GM10266 (cell line): ENCODE data around the gene BNIP2.

Source experiments
- DNase-seq: peaks from one replicate; pipeline ENCODE4 v3.0.0; 2012; ENCODE audit errors: extremely low spot score
- TF ChIP-seq, protein P1 (sequence below): IDR thresholded peaks from 2 replicates; pipeline ENCODE4 v1.5.1; 2012; ENCODE audit warnings: mild to moderate bottlenecking, low read depth; ENCODE audit not compliant: control insufficient read depth, insufficient read depth; ENCODE audit errors: missing control alignments

Gene BNIP2

DNA sequence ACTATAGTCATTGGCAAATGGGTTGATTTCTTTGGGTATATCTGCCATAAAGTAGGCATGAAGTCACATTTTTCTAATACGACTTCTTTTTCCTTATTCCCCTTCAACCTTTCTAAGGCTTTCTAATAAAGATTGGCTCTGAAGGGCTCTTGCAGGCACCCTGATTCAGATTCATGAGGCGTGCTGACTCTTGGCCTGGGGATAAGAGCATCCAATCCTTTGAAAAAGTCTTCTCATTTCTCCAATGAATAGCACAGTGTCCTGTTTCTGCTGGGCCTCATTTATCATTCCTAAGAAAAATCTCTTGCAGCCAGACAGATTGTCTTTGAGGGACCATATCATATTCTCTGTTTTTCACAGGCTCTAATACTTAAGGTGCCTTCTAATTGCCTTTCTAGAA is 32.3 kb upstream of the BNIP2 start:
- TF ChIP-seq, protein P1, sequence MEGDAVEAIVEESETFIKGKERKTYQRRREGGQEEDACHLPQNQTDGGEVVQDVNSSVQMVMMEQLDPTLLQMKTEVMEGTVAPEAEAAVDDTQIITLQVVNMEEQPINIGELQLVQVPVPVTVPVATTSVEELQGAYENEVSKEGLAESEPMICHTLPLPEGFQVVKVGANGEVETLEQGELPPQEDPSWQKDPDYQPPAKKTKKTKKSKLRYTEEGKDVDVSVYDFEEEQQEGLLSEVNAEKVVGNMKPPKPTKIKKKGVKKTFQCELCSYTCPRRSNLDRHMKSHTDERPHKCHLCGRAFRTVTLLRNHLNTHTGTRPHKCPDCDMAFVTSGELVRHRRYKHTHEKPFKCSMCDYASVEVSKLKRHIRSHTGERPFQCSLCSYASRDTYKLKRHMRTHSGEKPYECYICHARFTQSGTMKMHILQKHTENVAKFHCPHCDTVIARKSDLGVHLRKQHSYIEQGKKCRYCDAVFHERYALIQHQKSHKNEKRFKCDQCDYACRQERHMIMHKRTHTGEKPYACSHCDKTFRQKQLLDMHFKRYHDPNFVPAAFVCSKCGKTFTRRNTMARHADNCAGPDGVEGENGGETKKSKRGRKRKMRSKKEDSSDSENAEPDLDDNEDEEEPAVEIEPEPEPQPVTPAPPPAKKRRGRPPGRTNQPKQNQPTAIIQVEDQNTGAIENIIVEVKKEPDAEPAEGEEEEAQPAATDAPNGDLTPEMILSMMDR: no peak
- DNase-seq: no peak

DNA sequence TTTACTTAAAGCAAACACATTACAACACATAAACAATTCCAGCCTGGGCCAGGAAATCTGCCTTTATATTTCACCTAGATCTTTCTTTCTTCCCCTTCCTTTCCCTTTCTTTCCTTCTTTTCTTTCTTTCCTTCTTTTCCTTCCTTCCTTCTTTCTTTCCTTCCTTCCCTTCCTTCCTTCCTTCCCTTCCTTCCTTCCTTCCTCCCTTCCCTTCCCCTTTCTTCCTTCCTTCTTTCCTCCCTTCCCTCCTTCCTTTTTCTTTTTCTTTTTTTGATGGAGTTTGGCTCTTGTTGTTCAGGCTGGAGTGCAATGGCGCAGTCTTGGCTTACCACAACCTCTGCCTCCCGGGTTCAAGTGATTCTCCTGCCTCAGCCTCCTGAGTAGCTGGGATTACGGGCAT is 24.1 kb upstream of the BNIP2 start:
- DNase-seq: no peak
- TF ChIP-seq, protein P1: no peak

DNA sequence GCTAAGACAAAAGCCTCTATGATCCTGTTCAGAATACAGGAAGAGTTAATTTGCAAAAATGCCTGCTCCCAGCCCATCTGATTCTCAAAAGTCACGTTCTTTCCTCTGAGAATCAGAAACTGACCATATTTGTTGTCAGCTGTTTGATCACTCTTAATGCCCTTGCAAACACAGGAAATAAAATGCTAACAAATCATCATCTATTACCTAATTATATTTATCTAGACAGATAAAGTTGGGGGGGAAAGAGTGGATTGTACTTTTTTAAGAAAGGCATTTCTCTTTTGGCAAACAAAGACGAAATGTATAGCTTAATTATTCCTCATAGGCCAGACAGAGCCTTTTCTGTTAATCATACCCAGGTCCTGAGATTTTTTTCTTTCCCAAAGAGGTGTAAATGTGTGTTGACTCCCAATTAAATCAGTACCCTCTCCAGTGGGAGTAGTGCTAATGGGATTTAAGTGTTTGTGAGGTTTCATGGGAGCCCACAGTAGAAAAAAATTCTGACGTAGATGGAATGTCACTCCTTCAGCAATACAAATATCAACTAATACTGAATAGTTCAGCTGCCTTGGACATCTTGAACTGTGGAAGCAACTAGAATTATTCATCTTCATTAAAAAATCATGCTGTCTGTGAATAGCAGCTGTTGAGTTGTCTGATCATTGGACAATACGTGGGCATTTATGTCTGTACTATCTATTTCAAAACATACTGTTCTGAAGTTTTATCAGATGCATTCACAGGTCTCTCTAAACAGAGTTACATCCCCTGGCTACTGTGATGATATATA is 22.5 kb upstream of the BNIP2 start:
- no peak for DNase-seq
- TF ChIP-seq, protein P1: no peak

DNA sequence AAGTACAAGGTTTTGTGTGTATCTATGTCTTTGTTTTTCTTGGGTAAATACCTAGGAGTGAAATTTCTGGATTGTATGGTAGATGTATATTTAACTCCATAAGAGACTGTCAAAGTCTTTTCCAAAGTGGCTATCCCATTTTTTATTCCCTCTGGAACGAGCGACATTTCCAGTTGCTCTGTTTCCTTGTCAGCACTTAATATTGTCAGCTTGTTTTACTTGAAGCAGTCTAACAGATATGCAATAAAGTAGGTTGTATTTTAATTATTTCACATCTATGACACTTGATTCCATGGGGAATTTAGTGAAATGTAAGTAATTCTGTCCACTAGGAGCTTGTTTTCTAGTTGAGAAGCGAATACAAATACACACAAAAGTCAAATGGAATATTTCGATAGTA is 18.5 kb upstream of the BNIP2 start:
- TF ChIP-seq, protein P1: no peak

DNA sequence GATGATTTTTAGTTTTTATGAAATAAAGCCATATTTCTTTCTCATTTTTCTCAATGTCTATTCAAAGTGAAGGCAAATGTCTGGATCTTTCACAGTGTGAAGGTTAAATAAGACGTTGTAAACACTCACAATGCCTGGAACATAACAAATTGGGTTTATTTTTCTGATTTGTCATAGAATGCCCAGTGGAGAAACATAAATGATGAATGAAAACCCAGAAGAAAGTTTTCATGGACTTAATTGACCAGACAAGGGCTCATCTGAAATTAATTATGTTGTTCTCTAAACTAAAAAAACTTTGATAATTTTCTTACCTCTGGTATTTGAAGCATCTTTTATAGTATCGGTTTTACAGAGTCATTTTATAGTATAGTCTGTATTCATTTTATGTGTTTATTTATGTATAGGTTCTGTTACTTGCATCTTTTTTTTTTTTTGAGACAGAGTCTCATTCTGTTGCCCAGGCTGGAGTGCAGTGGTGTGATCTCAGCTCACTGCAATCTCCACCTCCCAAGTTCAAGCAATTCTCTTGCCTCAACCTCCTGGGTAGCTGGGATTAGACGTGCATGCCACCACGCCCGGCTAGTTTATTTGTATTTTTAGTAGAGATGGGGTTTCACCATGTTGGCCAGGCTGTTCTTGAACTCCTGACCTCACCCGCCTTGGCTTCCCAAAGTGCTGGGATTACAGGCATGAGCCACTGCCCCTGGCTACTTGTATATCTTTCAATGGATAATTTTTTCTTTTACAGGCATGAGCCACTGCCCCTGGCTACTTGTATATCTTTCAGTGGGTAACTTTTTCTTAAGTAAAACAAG is 15.1 kb upstream of the BNIP2 start:
- TF ChIP-seq, protein P1: no peak
- no peak for DNase-seq

More for the DNA sequence above, 18.5 kb upstream of the BNIP2 start:
- DNase-seq: no peak

DNA sequence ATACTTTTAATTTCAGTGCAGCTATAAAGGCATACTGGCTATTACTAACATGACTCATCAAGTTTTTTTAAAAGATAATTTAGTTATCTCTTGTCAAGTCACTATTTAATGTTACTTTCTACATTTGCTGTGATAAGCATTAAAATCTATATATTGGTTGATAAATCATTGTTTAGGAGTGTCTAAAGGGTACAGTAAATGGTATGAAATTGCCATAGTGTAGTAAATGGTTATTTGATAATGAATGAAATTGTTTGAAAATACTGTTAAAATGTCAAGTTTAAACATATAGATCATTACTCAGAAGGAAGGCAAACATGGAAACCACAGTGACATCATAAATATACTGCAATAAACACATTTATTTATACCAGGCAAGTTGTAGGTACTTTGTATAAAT is 13.2 kb upstream of the BNIP2 start:
- TF ChIP-seq, protein P1: no peak
- DNase-seq: no peak

DNA sequence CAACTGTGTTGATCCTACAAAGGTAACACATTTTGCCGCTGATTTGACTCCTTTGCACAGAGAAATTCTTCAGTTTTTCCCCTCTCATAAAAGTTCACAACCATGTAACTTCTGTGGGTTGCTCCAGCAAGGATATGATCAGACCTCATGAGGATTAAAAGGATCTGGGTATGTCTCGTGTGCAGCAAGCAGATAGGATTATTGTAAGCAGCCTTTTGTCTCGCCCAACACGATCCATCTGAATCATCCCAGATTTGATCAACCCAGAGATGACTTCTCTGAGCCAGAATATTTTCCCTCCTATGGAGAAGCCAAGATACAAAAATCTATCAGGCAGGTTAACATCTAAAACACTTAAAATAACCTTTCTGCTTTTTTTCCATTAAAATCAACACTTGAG is 12.8 kb upstream of the BNIP2 start:
- TF ChIP-seq, protein P1: no peak

More for the DNA sequence above, 12.8 kb upstream of the BNIP2 start:
- DNase-seq: no peak
